HFF-Myc (cell line): Measurements from ENCODE around the gene NCLN.
"Not testable (repeated sequence)": the region's sequence is repeated elsewhere in the genome, so short reads cannot be mapped to it uniquely, and the experiment has no call there.

Experiments
- DNase-seq: peaks from one replicate; pipeline ENCODE4 v3.0.0-alpha.2; 2011; ENCODE audit warnings: low read depth; ENCODE audit errors: extremely low read depth
- H3K4me3 ChIP-seq: replicated peaks from 2 replicates; pipeline ENCODE4 v1.5.1; 2011; ENCODE audit warnings: low read depth, mild to moderate bottlenecking, control low read depth, low read length
- CTCF ChIP-seq: IDR thresholded peaks from 2 replicates; pipeline ENCODE4 v1.5.1; 2012; ENCODE audit warnings: mild to moderate bottlenecking, low read depth, low read length, control low read depth; ENCODE audit errors: missing control alignments

NCLN gene

GRCh38 chr19:3202346-3202745, 16.6 kb downstream of the NCLN start:
- H3K4me3 ChIP-seq: no peak overlapping the region
- DNase-seq: no peak
- TF ChIP-seq CTCF: no peak

DNA sequence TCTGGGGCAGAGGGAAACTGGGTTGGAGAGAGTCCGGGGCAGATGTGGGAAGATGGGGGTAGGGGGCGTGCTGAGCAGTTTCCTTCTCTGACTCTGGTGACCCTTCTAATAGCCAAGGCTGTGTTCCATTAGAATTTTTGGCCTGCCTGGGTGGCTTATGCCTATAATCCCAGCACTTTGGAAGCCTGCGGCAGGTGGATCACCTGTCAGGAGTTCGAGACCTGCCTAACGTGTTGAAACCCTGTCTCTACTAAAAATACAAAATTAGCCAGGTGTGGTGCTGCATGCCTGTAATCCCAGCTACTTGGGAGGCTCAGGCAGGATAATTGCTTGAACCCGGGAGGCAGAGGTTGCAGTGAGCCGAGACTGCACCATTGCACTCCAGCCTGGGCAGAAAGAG, 17.2 kb downstream of the NCLN start:
- H3K4me3 ChIP-seq, DNase-seq: not testable (repeated sequence)

DNA sequence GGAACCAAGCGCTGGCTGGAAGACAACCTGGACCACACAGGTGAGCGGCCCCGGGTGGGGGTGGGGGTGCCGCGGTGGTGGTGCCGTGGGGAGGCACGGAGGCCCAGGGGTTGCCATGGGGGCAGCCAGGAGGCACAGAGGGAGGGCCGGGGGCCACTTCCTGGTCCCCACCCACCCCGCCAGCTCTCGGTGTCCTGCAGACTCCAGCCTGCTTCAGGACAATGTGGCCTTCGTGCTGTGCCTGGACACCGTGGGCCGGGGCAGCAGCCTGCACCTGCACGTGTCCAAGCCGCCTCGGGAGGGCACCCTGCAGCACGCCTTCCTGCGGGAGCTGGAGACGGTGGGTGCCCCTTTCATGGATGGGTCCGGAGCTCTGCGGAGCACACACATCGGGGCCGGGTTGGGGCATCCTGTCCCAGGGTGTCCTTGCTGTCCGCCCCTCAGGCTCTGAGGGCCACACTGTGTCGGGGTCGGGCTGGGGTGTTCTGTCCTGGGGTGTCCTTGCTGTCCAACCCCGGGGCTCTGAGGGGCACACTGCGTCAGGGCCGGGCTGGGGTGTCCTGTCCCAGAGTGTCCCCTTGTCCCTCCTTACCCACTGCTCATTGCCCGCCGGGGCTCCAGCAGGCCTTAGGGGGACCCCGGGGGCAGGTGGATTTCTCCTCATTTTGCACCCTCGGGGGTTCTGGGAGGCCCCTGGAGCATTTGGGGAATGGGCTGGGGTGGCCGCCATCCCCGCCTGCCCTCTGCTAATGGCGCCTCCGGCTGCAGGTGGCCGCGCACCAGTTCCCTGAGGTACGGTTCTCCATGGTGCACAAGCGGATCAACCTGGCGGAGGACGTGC, 18.3 kb downstream of the NCLN start:
- TF ChIP-seq CTCF: no peak
- no peak for DNase-seq
- H3K4me3 ChIP-seq: no peak overlapping the region

GRCh38 chr19:3204646-3205275, 19.0 kb downstream of the NCLN start:
- no peak for DNase-seq
- no peak for TF ChIP-seq CTCF
- no peak overlapping the region for H3K4me3 ChIP-seq

DNA sequence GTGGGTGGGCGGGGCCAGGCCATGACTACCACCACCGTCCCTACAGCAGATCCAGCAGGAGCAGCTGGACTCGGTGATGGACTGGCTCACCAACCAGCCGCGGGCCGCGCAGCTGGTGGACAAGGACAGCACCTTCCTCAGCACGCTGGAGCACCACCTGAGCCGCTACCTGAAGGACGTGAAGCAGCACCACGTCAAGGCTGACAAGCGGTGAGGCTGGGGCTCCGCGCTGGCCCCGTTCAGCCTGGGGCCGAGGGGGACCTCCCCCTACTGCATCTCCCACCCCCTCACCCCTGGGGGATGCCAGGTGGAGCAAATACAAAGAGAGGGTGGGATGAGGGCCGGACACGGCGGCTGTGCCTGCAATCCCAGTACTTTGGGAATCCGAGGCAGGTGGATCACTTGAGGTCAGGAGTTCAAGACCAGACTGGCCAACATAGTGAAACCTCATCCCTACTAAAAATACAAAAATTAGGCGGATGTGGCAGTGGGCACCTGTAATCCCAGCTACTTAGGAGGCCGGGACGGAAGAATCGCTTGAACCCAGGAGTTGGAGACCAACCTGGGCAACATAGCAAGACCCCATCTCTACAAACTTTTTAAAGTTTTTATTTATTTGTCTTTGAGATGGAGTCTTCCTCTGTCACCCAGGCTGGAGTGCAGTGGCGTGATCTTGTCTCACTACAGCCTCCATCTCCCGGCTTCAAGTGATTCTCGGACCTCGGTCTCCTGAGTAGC, 20.7 kb downstream of the NCLN start:
- no peak for DNase-seq
- no peak for TF ChIP-seq CTCF
- no peak overlapping the region for H3K4me3 ChIP-seq

DNA sequence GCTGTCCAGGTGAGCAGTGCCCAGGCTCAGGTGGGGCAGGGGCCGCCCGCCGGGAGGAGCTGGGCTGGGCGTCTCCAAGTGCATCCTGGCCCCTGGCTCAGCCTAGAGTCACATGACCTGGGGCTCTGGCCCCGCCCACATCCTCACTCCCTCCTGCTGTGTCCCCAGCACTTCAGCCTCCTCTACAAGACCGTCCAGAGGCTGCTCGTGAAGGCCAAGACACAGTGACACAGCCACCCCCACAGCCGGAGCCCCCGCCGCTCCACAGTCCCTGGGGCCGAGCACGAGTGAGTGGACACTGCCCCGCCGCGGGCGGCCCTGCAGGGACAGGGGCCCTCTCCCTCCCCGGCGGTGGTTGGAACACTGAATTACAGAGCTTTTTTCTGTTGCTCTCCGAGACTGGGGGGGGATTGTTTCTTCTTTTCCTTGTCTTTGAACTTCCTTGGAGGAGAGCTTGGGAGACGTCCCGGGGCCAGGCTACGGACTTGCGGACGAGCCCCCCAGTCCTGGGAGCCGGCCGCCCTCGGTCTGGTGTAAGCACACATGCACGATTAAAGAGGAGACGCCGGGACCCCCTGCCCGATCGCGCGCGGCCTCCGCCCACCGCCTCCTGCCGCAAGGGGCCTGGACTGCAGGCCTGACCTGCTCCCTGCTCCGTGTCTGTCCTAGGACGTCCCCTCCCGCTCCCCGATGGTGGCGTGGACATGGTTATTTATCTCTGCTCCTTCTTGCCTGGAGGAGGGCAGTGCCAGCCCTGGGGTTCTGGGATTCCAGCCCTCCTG, 21.9 kb downstream of the NCLN start:
- no peak for DNase-seq
- H3K4me3 ChIP-seq: no peak overlapping the region
- TF ChIP-seq CTCF: no peak
